Measurements from ENCODE around the gene HUS1.

DNA sequence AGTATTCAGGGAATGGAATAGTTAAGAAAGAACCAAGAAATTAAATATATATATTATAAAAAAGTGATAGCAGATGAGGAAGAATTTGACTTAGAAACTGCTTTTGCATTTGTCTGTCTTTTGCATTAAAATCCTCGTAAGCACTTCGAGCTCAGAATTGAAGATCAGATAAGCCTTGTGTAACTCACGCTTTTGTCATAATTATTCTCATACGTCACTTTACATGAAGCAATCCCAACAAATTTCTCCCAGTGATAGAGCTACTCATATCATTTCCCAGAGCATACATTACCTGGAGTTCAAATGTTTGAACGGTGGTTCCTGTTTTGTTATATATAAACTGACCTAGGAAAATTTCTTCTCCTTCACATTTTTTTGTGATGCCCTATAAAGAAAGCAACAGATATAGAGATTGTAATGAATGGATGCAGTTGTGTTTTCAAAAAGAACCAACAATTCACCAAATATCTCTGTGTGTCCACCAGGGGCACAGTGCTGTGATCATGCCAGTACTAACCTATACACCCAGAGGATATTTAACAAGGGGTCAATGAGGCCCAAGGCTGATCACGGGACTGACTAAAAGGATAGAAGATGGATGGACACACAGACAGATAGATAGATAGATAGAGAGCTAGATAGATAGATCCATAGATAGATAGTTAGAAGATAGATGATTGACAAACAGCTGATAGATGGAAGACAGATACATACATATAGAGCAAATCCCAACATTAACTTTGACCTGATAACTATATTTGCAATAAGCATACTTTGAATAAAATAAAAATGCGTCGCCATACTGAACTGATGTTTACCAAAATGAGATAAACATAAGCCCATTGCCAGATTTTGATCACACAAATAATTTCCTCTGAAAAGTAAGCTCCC, 9.3 kb upstream of the HUS1 start:
- TF ChIP-seq, protein P1, sequence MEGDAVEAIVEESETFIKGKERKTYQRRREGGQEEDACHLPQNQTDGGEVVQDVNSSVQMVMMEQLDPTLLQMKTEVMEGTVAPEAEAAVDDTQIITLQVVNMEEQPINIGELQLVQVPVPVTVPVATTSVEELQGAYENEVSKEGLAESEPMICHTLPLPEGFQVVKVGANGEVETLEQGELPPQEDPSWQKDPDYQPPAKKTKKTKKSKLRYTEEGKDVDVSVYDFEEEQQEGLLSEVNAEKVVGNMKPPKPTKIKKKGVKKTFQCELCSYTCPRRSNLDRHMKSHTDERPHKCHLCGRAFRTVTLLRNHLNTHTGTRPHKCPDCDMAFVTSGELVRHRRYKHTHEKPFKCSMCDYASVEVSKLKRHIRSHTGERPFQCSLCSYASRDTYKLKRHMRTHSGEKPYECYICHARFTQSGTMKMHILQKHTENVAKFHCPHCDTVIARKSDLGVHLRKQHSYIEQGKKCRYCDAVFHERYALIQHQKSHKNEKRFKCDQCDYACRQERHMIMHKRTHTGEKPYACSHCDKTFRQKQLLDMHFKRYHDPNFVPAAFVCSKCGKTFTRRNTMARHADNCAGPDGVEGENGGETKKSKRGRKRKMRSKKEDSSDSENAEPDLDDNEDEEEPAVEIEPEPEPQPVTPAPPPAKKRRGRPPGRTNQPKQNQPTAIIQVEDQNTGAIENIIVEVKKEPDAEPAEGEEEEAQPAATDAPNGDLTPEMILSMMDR (IDR thresholded peaks at IDR 0.05), result peak in 4 of 12 donors; percentile 8 to 13 (median 11)
- no peak for TF ChIP-seq POLR2A (IDR thresholded peaks at IDR 0.05)

All from heart left ventricle (tissue), 13 donors.